Measurements from ENCODE around the gene HDAC4.

The HDAC4 gene

GRCh38 chr2:239201531-239201876 is 199.3 kb downstream of the HDAC4 start:
- H4K20me1 ChIP-seq (ENCODE audit: insufficient read depth, low read length): no peaks in the 10 kb centered on the region
- H3K9me3 ChIP-seq (ENCODE audit: low read length): no peaks in the 10 kb centered on the region
- no peak overlapping the region for H3K27ac ChIP-seq (ENCODE audit: low read depth, low read length, poor library complexity, severe bottlenecking)
- H3K36me3 ChIP-seq (ENCODE audit: insufficient read depth, low read length): no peaks in the 10 kb centered on the region
- H2AFZ ChIP-seq (ENCODE audit: low read length): no peak overlapping the region
- H3K27me3 ChIP-seq (ENCODE audit: insufficient read depth, low read length): no peaks in the 10 kb centered on the region
- H3K4me1 ChIP-seq (ENCODE audit: insufficient read depth, low read length, severe bottlenecking): no peaks in the 10 kb centered on the region
- H3K4me2 ChIP-seq (ENCODE audit: low read length): no peak overlapping the region
- TF ChIP-seq CTCF (IDR thresholded peaks at IDR 0.05; ENCODE audit: low read length) (no peak), EZH2 (IDR thresholded peaks at IDR 0.05; ENCODE audit: borderline replicate concordance, low read length) (no peak)
- H3K9ac ChIP-seq (ENCODE audit: low read length): no peak overlapping the region
- no peak overlapping the region for H3K4me3 ChIP-seq (ENCODE audit: low read depth, low read length, poor library complexity, severe bottlenecking)
- no peaks in the 10 kb centered on the region for H3K79me2 ChIP-seq (ENCODE audit: insufficient read depth, low read length)
- no peaks in the 10 kb centered on the region for H3K9me2 ChIP-seq (ENCODE audit: low read depth, low read length)
- H3F3A ChIP-seq (ENCODE audit: insufficient read depth, low read length): no peaks in the 10 kb centered on the region

DNA sequence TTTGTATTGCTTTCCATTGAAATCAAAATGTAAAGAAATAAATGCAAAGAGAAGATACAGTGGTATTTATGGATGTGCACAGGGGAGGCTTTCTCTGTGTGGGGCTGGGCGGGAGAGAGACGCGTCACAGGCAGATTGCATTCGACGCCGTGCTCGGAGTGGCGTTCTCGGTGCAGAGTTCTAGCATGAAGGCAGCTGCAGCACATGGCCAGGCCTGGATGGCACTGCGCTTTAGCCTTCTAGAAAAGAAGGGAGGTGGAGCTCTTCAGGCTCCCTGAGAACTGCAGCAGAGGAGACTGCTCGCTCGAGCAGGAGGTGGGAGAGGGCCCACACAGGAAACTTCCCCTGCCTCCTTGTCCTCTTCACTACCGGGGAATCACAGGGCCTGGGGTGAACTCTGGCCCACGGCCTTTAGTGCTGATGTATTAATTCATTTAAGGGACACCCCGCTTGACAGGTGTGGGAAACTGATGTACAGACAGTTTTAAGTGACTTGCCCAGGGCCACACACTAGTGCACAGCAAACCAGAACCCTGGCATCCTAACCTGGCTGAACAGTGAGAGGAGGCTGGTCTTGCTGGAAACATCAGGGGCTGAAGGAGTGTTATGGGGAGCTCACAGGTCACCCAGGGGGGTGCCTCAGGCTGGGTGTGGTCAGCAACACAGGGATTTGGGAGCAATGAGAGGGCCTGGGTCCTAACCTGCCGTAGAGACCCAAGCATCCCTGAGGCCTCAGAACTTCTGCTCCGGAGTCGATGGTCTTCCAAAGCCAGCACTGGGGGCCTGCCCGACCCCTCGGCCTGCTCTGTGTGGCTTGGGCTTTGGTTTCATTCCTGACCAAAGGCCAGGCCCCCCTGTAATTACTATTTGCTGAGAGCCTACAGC is 199.9 kb downstream of the HDAC4 start:
- Histone ChIP-seq H3K79me2 (ENCODE audit: insufficient read depth, low read length) (no peaks in the 10 kb centered on the region), H3K4me3 (ENCODE audit: low read depth, low read length, poor library complexity, severe bottlenecking) (no peak overlapping the region), H3K4me1 (ENCODE audit: insufficient read depth, low read length, severe bottlenecking) (no peaks in the 10 kb centered on the region), H4K20me1 (ENCODE audit: insufficient read depth, low read length) (no peaks in the 10 kb centered on the region), H3K9me2 (ENCODE audit: low read depth, low read length) (no peaks in the 10 kb centered on the region), H3K9ac (ENCODE audit: low read length) (no peak overlapping the region), H3K9me3 (ENCODE audit: low read length) (no peaks in the 10 kb centered on the region), H3K4me2 (ENCODE audit: low read length) (no peak overlapping the region), H3K27ac (ENCODE audit: low read depth, low read length, poor library complexity, severe bottlenecking) (no peak overlapping the region), H3K27me3 (ENCODE audit: insufficient read depth, low read length) (no peaks in the 10 kb centered on the region), H3F3A (ENCODE audit: insufficient read depth, low read length) (no peaks in the 10 kb centered on the region), H3K36me3 (ENCODE audit: insufficient read depth, low read length) (no peaks in the 10 kb centered on the region), H2AFZ (ENCODE audit: low read length) (no peak overlapping the region)
- no peak for TF ChIP-seq EZH2 (IDR thresholded peaks at IDR 0.05; ENCODE audit: borderline replicate concordance, low read length)
- no peak for TF ChIP-seq CTCF (IDR thresholded peaks at IDR 0.05; ENCODE audit: low read length)

GRCh38 chr2:239199041-239199768 is 201.6 kb downstream of the HDAC4 start:
- no peaks in the 10 kb centered on the region for H3F3A ChIP-seq (ENCODE audit: insufficient read depth, low read length)
- H3K36me3 ChIP-seq (ENCODE audit: insufficient read depth, low read length): no peaks in the 10 kb centered on the region
- no peaks in the 10 kb centered on the region for H3K9me2 ChIP-seq (ENCODE audit: low read depth, low read length)
- no peaks in the 10 kb centered on the region for H4K20me1 ChIP-seq (ENCODE audit: insufficient read depth, low read length)
- no peaks in the 10 kb centered on the region for H3K4me1 ChIP-seq (ENCODE audit: insufficient read depth, low read length, severe bottlenecking)
- no peak overlapping the region for H3K27ac ChIP-seq (ENCODE audit: low read depth, low read length, poor library complexity, severe bottlenecking)
- no peaks in the 10 kb centered on the region for H3K79me2 ChIP-seq (ENCODE audit: insufficient read depth, low read length)
- TF ChIP-seq EZH2 (IDR thresholded peaks at IDR 0.05; ENCODE audit: borderline replicate concordance, low read length): no peak
- no peak for TF ChIP-seq CTCF (IDR thresholded peaks at IDR 0.05; ENCODE audit: low read length)
- H3K4me3 ChIP-seq (ENCODE audit: low read depth, low read length, poor library complexity, severe bottlenecking): no peak overlapping the region
- no peaks in the 10 kb centered on the region for H3K9me3 ChIP-seq (ENCODE audit: low read length)
- no peak overlapping the region for H3K9ac ChIP-seq (ENCODE audit: low read length)
- no peak overlapping the region for H2AFZ ChIP-seq (ENCODE audit: low read length)
- no peaks in the 10 kb centered on the region for H3K27me3 ChIP-seq (ENCODE audit: insufficient read depth, low read length)
- no peak overlapping the region for H3K4me2 ChIP-seq (ENCODE audit: low read length)
